IMR-90 (cell line): ENCODE data around the gene STXBP6. TPM values are rescaled to one million over a fixed set of nuclear protein-coding genes. Genes with fewer than 3 reads are reported as not detected.

ENCODE experiments used
- ATAC-seq: fragments of 200-7000 bp; cut with Tn5 transposase; 2 replicates; pipeline ENCODE4 v1.9.1; 2020; ENCODE audit warnings: low read depth, mild to moderate bottlenecking, moderate library complexity
- BruUV-seq: library from RNA; stranded (reverse); fragments of 400-500 nt; replicated peaks from 2 replicates; lab custom pipeline; 2021; lab: Mats Ljungman, UMichigan
- CTCF ChIA-PET: fragments of 300-600 bp; formaldehyde crosslinking; extraction: SDS; loops from one replicate; lab custom pipeline; 2021; ENCODE audit warnings: antibody characterized with exemption; lab: Yijun Ruan, JAX
- POLR2A ChIA-PET: fragments of 300-600 bp; sonication (Branson Sonifier 250); formaldehyde crosslinking; loops from one replicate; lab custom pipeline; 2022; ENCODE audit warnings: antibody characterized with exemption; ENCODE audit not compliant: unreplicated experiment; lab: Charles Lee
- DNase-seq: peaks from one replicate; pipeline ENCODE4 v3.0.0; 2013
- H2AFZ ChIP-seq: replicated peaks from 2 replicates; pipeline ENCODE3; 2013; ENCODE audit warnings: low read length, mild to moderate bottlenecking; ENCODE audit not compliant: poor library complexity
- H2AK5ac ChIP-seq: 2 replicates; pipeline ENCODE4 v1.6.1; 2013; ENCODE audit warnings: low read depth, low read length, inconsistent platforms
- H2AK9ac ChIP-seq: replicated peaks from 2 replicates; pipeline ENCODE3; 2013; ENCODE audit warnings: mild to moderate bottlenecking, low read depth, low read length, moderate library complexity; ENCODE audit not compliant: poor library complexity
- H2BK120ac ChIP-seq: 2 replicates; pipeline ENCODE4 v1.6.1; 2013; ENCODE audit warnings: low read depth, low read length, inconsistent platforms
- H2BK15ac ChIP-seq: 3 replicates; pipeline ENCODE4 v1.6.1; 2013; ENCODE audit warnings: low read depth, low read length, inconsistent platforms
- H2BK20ac ChIP-seq: 2 replicates; pipeline ENCODE4 v1.6.1; 2013; ENCODE audit warnings: low read depth, mild to moderate bottlenecking, inconsistent platforms, low read length, moderate library complexity
- H2BK5ac ChIP-seq: 2 replicates; pipeline ENCODE4 v1.6.1; 2013; ENCODE audit warnings: mild to moderate bottlenecking, low read depth, low read length, inconsistent platforms; ENCODE audit not compliant: poor library complexity, severe bottlenecking
- H3K14ac ChIP-seq: replicated peaks from 2 replicates; pipeline ENCODE4 v1.6.1; 2013; ENCODE audit warnings: low read depth, low read length, inconsistent platforms
- H3K18ac ChIP-seq: 2 replicates; pipeline ENCODE4 v1.6.1; 2013; ENCODE audit warnings: low read depth, low read length, control low read depth
- H3K23ac ChIP-seq: 2 replicates; pipeline ENCODE4 v1.6.1; 2013; ENCODE audit warnings: low read depth, low read length, inconsistent platforms
- H3K27ac ChIP-seq: 2 replicates; pipeline ENCODE4 v1.5.1; 2013; ENCODE audit warnings: mild to moderate bottlenecking, control low read depth, low read length; ENCODE audit not compliant: insufficient read depth
- H3K27me3 ChIP-seq: 2 replicates; pipeline ENCODE4 v1.6.1; 2013; ENCODE audit warnings: low read length; ENCODE audit not compliant: control insufficient read depth, insufficient read depth
- H3K36me3 ChIP-seq: 2 replicates; pipeline ENCODE4 v1.6.1; 2013; ENCODE audit warnings: low read length, mixed read lengths; ENCODE audit not compliant: control insufficient read depth, insufficient read depth
- H3K4ac ChIP-seq: 2 replicates; pipeline ENCODE4 v1.6.1; 2013; ENCODE audit warnings: low read depth, low read length, inconsistent platforms
- H3K4me1 ChIP-seq: 2 replicates; pipeline ENCODE4 v1.6.1; 2013; ENCODE audit warnings: low read length, mixed read lengths; ENCODE audit not compliant: control insufficient read depth, insufficient read depth
- H3K4me2 ChIP-seq: 2 replicates; pipeline ENCODE4 v1.6.1; 2013; ENCODE audit warnings: low read depth, mild to moderate bottlenecking, control low read depth, low read length, moderate library complexity
- H3K4me3 ChIP-seq: 2 replicates; pipeline ENCODE4 v1.5.1; 2013; ENCODE audit warnings: low read depth, mild to moderate bottlenecking, control low read depth, low read length, moderate library complexity; ENCODE audit not compliant: insufficient read depth
- H3K56ac ChIP-seq: 2 replicates; pipeline ENCODE4 v1.6.1; 2013; ENCODE audit warnings: low read length, inconsistent platforms; ENCODE audit not compliant: insufficient read depth; ENCODE audit errors: extremely low read depth
- H3K79me1 ChIP-seq, 2 experiments: 2 replicates each; pipeline ENCODE4 v1.6.1; 2013; ENCODE audit warnings: low read length in 2 of 2, inconsistent platforms in 1 of 2, low read depth in 1 of 2
- H3K9ac ChIP-seq: 2 replicates; pipeline ENCODE4 v1.6.1; 2013; ENCODE audit warnings: low read depth, low read length, control low read depth
- H3K9me1 ChIP-seq: 2 replicates; pipeline ENCODE4 v1.6.1; 2013; ENCODE audit warnings: low read length, inconsistent platforms; ENCODE audit not compliant: insufficient read depth
- H3K9me3 ChIP-seq: 2 replicates; pipeline ENCODE4 v1.6.1; 2013; ENCODE audit warnings: low read length; ENCODE audit not compliant: control insufficient read depth, insufficient read depth
- H4K20me1 ChIP-seq: 2 replicates; pipeline ENCODE4 v1.6.1; 2013; ENCODE audit warnings: low read length, inconsistent platforms; ENCODE audit not compliant: insufficient read depth
- H4K5ac ChIP-seq: 2 replicates; pipeline ENCODE4 v1.6.1; 2013; ENCODE audit warnings: mild to moderate bottlenecking, low read depth, low read length, control low read depth
- H4K8ac ChIP-seq, 2 experiments: 2 replicates each; pipeline ENCODE4 v1.6.1; 2013; ENCODE audit warnings: low read depth in 2 of 2, low read length in 2 of 2, control low read depth in 1 of 2, inconsistent platforms in 1 of 2
- H4K91ac ChIP-seq: 2 replicates; pipeline ENCODE4 v1.6.1; 2013; ENCODE audit warnings: low read depth, low read length, inconsistent platforms; ENCODE audit not compliant: insufficient read depth
- CHD1 ChIP-seq: IDR thresholded peaks from 2 replicates; pipeline ENCODE4 v1.6.1; 2012; ENCODE audit warnings: low read depth, low read length, improper control_type of control experiment
- MAFK ChIP-seq: IDR thresholded peaks from 2 replicates; pipeline ENCODE4 v1.6.1; 2012; ENCODE audit warnings: low read depth, low read length, improper control_type of control experiment
- MAZ ChIP-seq: IDR thresholded peaks from 2 replicates; pipeline ENCODE4 v1.6.1; 2012; ENCODE audit warnings: low read depth, mild to moderate bottlenecking, low read length, improper control_type of control experiment, moderate library complexity, borderline replicate concordance
- MXI1 ChIP-seq: IDR thresholded peaks from 2 replicates; pipeline ENCODE4 v1.6.1; 2012; ENCODE audit warnings: low read depth, mild to moderate bottlenecking, low read length, moderate library complexity, borderline replicate concordance
- POLR2A ChIP-seq: IDR thresholded peaks from 2 replicates; pipeline ENCODE4 v1.6.1; 2012; ENCODE audit warnings: mild to moderate bottlenecking, low read depth, low read length
- RCOR1 ChIP-seq: IDR thresholded peaks from 2 replicates; pipeline ENCODE4 v1.6.1; 2012; ENCODE audit warnings: mild to moderate bottlenecking, low read length, improper control_type of control experiment; ENCODE audit not compliant: insufficient replicate concordance
- WGBS, 2 experiments: methylation state at CpG; one replicate each; pipeline versions ENCODE4 v1.1.5 to v1.1.7; 2013; ENCODE audit warnings: missing lambda C conversion rate in 2 of 2; ENCODE audit not compliant: insufficient read length in 1 of 2; ENCODE audit errors: extremely low coverage in 2 of 2; 5-methylcytosine and 5-hydroxymethylcytosine counted together
- dilution Hi-C: fragments of 300-500 bp; cut with HindIII; formaldehyde crosslinking; loops from one replicate; pipeline ENCODE4 v1.14.3; 2018; ENCODE audit warnings: low sequenced_read_pairs; ENCODE audit not compliant: unreplicated experiment
- in situ Hi-C: fragments of 300-500 bp; cut with MboI; formaldehyde crosslinking; loops from 3 replicates; pipeline ENCODE4 v1.14.3; 2019; ENCODE audit warnings: low sequenced_read_pairs, inconsistent platforms, mixed read lengths
- intact Hi-C: fragments of 100-400 bp; cut with micrococcal nuclease; formaldehyde crosslinking; loops from 2 replicates; pipeline ENCODE4 v1.10.0; 2022
- polyA plus RNA-seq, 3 experiments: library from polyadenylated mRNA; depleted of rRNA; stranded (reverse); fragments of >200 nt; gene quantifications; 2 replicates each; pipeline ENCODE4 v1.2.3, GENCODE V29; 2012; ENCODE audit warnings: low replicate concordance in 1 of 3
- total RNA-seq: library from RNA; depleted of rRNA; stranded (reverse); fragments of >200 nt; gene quantifications from 2 replicates; pipeline ENCODE4 v1.2.3, GENCODE V29; 2012
- TF ChIP-seq, protein P1 (sequence below): fragments of 150-350 bp; IDR thresholded peaks from 2 replicates; pipeline ENCODE4 v1.6.1; 2016; ENCODE audit warnings: low read depth, mild to moderate bottlenecking, low read length, moderate library complexity, borderline replicate concordance
- TF ChIP-seq, protein P2 (sequence below): fragments of 150-350 bp; IDR thresholded peaks from 2 replicates; pipeline ENCODE4 v1.6.1; 2017; ENCODE audit warnings: mild to moderate bottlenecking, antibody characterized with exemption, low read length, low read depth
- TF ChIP-seq, protein P3 (sequence below): conservative IDR thresholded peaks from 2 replicates; pipeline ENCODE4 v1.5.1; 2012; ENCODE audit warnings: mild to moderate bottlenecking, low read depth, low read length, improper control_type of control experiment

STXBP6 gene
- total and polyA plus RNA-seq, 2 of the 4 experiments (the other 2 are of a cell fraction): 14.2 to 14.3 TPM

DNA sequence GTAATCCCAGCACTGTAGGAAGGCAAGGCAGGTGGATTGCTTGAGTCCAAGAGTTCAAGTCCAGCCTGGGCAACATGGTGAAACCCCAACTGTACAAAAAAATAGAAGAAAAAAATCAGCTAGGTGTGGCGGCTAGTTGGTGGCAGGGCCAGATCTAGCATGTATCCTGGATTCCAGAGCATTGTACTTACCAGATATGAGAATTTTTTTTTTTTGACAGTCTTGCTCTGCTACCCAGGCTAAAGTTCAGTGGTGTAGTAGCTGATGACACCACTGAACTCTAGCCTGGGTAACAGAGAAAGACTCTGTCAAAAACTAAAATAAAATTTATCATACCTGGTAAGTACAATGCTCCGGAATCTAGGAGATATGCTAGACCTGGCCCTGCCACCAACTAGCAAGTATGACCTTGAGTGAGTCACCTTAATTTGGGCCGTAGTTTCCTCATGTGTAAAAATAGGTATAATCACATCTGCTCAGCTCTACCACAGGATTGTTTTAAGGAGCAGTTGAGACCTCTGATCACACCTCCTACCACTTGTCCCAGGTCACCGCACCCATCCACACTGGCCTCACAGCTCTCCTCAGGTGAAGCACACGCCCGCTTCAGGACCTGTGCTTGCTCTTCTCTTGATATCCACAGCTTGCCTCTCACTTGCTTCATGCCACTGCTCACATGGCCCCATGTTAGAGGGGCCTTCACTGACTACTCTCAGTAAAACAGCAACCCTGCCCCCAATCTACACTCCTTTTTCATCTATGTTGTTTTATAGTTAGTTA, 140.2 kb downstream of the STXBP6 start (continued):
- TF ChIP-seq, protein P1, sequence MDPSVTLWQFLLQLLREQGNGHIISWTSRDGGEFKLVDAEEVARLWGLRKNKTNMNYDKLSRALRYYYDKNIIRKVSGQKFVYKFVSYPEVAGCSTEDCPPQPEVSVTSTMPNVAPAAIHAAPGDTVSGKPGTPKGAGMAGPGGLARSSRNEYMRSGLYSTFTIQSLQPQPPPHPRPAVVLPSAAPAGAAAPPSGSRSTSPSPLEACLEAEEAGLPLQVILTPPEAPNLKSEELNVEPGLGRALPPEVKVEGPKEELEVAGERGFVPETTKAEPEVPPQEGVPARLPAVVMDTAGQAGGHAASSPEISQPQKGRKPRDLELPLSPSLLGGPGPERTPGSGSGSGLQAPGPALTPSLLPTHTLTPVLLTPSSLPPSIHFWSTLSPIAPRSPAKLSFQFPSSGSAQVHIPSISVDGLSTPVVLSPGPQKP: no peak

DNA sequence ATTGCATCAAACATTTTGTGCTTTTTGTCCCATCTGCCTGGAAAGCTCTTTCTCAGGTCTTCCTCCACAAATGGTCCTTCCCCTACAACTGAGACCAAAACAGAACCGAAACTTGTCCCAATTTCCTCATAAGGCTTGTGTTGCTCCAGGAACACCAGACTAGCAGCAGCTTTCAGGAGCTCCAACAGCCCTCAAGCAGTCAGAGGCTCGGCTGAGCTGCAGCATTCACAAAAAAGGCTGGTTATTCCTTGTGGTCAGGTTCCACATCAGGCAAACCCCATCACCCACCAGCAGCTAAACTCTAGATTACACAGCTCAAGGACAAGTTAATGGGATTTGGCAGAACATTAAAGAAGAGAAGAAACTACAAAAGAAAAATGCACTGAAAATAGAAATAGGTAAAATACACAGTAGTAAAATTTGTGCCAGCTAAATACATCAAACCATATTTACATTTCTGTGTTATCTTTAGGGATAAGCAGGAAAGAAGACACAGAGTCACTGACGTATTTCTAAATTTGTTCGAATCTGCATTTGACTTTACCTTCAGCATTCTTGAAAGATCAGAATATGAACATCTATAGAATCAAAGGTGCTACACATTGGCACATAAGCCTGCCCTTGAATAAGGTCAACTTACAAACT, 141.2 kb downstream of the STXBP6 start:
- no TSS peak for BruUV-seq
- no peak overlapping the region for H2AFZ ChIP-seq
- no peaks in the 10 kb centered on the region for H3K27me3 ChIP-seq
- POLR2A ChIA-PET: no interaction called here
- H3K9ac ChIP-seq: no peak overlapping the region
- H3K4me2 ChIP-seq: no peak overlapping the region
- H4K5ac ChIP-seq: no peak overlapping the region
- no peak overlapping the region for H2BK20ac ChIP-seq
- dilution Hi-C loops: no loop called here
- no peak overlapping the region for H3K27ac ChIP-seq
- H3K56ac ChIP-seq: no peak overlapping the region
- peaks cover 6% of the 10 kb centered on the region for H3K4me1 ChIP-seq
- H2BK120ac ChIP-seq: no peak overlapping the region
- intact Hi-C loops: no loop called here
- no peaks in the 10 kb centered on the region for H3K9me3 ChIP-seq
- 80% methylated on average over 1 of the region's 4 CpGs; no CpG with 5 or more reads in 1 of the 2 experiments for WGBS, 2 experiments
- no peak overlapping the region for H3K18ac ChIP-seq
- H2BK5ac ChIP-seq: no peak overlapping the region
- H3K4me3 ChIP-seq: no peak overlapping the region
- CTCF ChIA-PET: no interaction called here
- no peaks in the 10 kb centered on the region; the same call in 1 of the 2 replicates for H3K9me1 ChIP-seq
- H3K4ac ChIP-seq: no peak overlapping the region
- H2AK9ac ChIP-seq: no peak overlapping the region
- in situ Hi-C loops: no loop called here
- H2AK5ac ChIP-seq: no peak overlapping the region
- DNase-seq (no peak), ATAC-seq (no peak)
- H4K20me1 ChIP-seq: no peaks in the 10 kb centered on the region
- H3K79me1 ChIP-seq: no peaks in the 10 kb centered on the region; a peak in 1 of 4 replicates
- no peak overlapping the region for H2BK15ac ChIP-seq
- H3K14ac ChIP-seq: no peak overlapping the region
- no peak overlapping the region for H4K91ac ChIP-seq
- no peak overlapping the region for H4K8ac ChIP-seq
- H3K23ac ChIP-seq: no peak overlapping the region
- no peaks in the 10 kb centered on the region for H3K36me3 ChIP-seq
- TF ChIP-seq, protein P2, sequence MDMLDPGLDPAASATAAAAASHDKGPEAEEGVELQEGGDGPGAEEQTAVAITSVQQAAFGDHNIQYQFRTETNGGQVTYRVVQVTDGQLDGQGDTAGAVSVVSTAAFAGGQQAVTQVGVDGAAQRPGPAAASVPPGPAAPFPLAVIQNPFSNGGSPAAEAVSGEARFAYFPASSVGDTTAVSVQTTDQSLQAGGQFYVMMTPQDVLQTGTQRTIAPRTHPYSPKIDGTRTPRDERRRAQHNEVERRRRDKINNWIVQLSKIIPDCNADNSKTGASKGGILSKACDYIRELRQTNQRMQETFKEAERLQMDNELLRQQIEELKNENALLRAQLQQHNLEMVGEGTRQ: no peak
- TF ChIP-seq MXI1 (no peak), MAFK (no peak), RCOR1 (no peak), POLR2A (no peak), CHD1 (no peak), MAZ (no peak)
- TF ChIP-seq, protein P3, sequence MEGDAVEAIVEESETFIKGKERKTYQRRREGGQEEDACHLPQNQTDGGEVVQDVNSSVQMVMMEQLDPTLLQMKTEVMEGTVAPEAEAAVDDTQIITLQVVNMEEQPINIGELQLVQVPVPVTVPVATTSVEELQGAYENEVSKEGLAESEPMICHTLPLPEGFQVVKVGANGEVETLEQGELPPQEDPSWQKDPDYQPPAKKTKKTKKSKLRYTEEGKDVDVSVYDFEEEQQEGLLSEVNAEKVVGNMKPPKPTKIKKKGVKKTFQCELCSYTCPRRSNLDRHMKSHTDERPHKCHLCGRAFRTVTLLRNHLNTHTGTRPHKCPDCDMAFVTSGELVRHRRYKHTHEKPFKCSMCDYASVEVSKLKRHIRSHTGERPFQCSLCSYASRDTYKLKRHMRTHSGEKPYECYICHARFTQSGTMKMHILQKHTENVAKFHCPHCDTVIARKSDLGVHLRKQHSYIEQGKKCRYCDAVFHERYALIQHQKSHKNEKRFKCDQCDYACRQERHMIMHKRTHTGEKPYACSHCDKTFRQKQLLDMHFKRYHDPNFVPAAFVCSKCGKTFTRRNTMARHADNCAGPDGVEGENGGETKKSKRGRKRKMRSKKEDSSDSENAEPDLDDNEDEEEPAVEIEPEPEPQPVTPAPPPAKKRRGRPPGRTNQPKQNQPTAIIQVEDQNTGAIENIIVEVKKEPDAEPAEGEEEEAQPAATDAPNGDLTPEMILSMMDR: no peak
- TF ChIP-seq, protein P1: no peak
